Activated CD8-positive, alpha-beta memory T cell treated with anti-CD3 and anti-CD28 coated beads, Interleukin-2, amount 10 ng/mL, durations not matched to agents 7 days and 5 days (primary cell): ENCODE measurements around the gene PAX2. TPM values are rescaled to one million over a fixed set of nuclear protein-coding genes. Genes with fewer than 3 reads are reported as not detected.
A peak's percentile ranks its signal among the peaks of the same experiment; 100 is the strongest.

Source experiments
- ATAC-seq: fragments of 150-1000 bp; cut with Tn5 transposase; one replicate; pipeline ENCODE4 v1.10.0; 2021; ENCODE audit warnings: moderate library complexity
- CTCF ChIA-PET: fragments of 350-600 bp; sonication (Branson Sonifier 250); formaldehyde crosslinking; loops from one replicate; lab custom pipeline; 2021; ENCODE audit warnings: antibody characterized with exemption; lab: Charles Lee
- DNase-seq: peaks from one replicate; pipeline ENCODE4 v3.0.0-alpha.2; 2020
- H3K27ac Mint-ChIP-seq: one replicate; pipeline ENCODE4 v1.8.0; 2021; ENCODE audit warnings: mild to moderate bottlenecking, mixed read lengths
- H3K27me3 Mint-ChIP-seq: one replicate; pipeline ENCODE4 v1.8.0; 2021; ENCODE audit warnings: mixed read lengths
- H3K36me3 Mint-ChIP-seq: one replicate; pipeline ENCODE4 v1.8.0; 2021; ENCODE audit warnings: mild to moderate bottlenecking, mixed read lengths
- H3K4me1 Mint-ChIP-seq: one replicate; pipeline ENCODE4 v1.8.0; 2021; ENCODE audit warnings: mixed read lengths
- H3K4me3 Mint-ChIP-seq: one replicate; pipeline ENCODE4 v1.8.0; 2021; ENCODE audit warnings: mild to moderate bottlenecking, moderate library complexity, mixed read lengths
- H3K9me3 Mint-ChIP-seq: one replicate; pipeline ENCODE4 v1.8.0; 2022; ENCODE audit warnings: low read depth, mixed read lengths
- total RNA-seq, 2 experiments: library from RNA; stranded (reverse); gene quantifications; one replicate each; pipeline ENCODE4 v1.2.3, GENCODE V29; 2021

The PAX2 gene
- total RNA-seq, 2 experiments from 2014 or later: not detected

GRCh38 chr10:100714566-100714950 lies 30.8 kb upstream of the PAX2 start:
- CTCF ChIA-PET: no interaction called here
- no peak for ATAC-seq
- H3K4me3 Mint-ChIP-seq: no peak overlapping the region

GRCh38 chr10:100715101-100715444 lies 30.3 kb upstream of the PAX2 start:
- ATAC-seq (no peak), DNase-seq (no peak)
- H3K4me3 Mint-ChIP-seq: no peak overlapping the region
- H3K27ac Mint-ChIP-seq: no peak overlapping the region
- CTCF ChIA-PET: interaction anchor here (1.5 kb wide), 1 partner anchor 14 kb away, joined by 4 read pairs; no protein-coding TSS in a partner anchor
- H3K36me3 Mint-ChIP-seq: peaks cover 2% of the 10 kb centered on the region
- H3K9me3 Mint-ChIP-seq: no peaks in the 10 kb centered on the region
- peaks cover 3% of the 10 kb centered on the region for H3K4me1 Mint-ChIP-seq
- peaks cover 86% of the 10 kb centered on the region for H3K27me3 Mint-ChIP-seq

More at GRCh38 chr10:100714566-100714950, 30.8 kb upstream of the PAX2 start:
- DNase-seq: no peak
- no peak overlapping the region for H3K27ac Mint-ChIP-seq
- peaks cover 2% of the 10 kb centered on the region for H3K36me3 Mint-ChIP-seq
- H3K9me3 Mint-ChIP-seq: no peaks in the 10 kb centered on the region
- peaks cover 86% of the 10 kb centered on the region for H3K27me3 Mint-ChIP-seq
- H3K4me1 Mint-ChIP-seq: peaks cover 3% of the 10 kb centered on the region

- Mint-ChIP-seq H3K27ac (no peak overlapping the region), H3K9me3 (no peaks in the 10 kb centered on the region), H3K36me3 (peaks cover 2% of the 10 kb centered on the region), H3K4me3 (no peak overlapping the region), H3K4me1 (peaks cover 3% of the 10 kb centered on the region), H3K27me3 (peaks cover 87% of the 10 kb centered on the region)
- CTCF ChIA-PET: interaction anchor here (1.5 kb wide), 1 partner anchor 13 kb away, joined by 4 read pairs; no protein-coding TSS in a partner anchor
- ATAC-seq (no peak), DNase-seq (no peak)
Observed at GRCh38 chr10:100715445-100716385, 29.7 kb upstream of the PAX2 start.

GRCh38 chr10:100717166-100717565 lies 28.2 kb upstream of the PAX2 start:
- Mint-ChIP-seq H3K27me3 (peaks cover 85% of the 10 kb centered on the region), H3K36me3 (peaks cover 2% of the 10 kb centered on the region), H3K9me3 (no peaks in the 10 kb centered on the region), H3K4me1 (peaks cover 3% of the 10 kb centered on the region), H3K4me3 (no peak overlapping the region), H3K27ac (no peak overlapping the region)
- no peak for ATAC-seq
- DNase-seq: no peak
- CTCF ChIA-PET: interaction anchor here (1.0 kb wide), 1 partner anchor 27 kb away, joined by 5 read pairs; no protein-coding TSS in a partner anchor

- no peak overlapping the region for H3K27ac Mint-ChIP-seq
- H3K4me1 Mint-ChIP-seq: peaks cover 3% of the 10 kb centered on the region
- CTCF ChIA-PET: no interaction called here
- ATAC-seq (no peak), DNase-seq (no peak)
- peaks cover 83% of the 10 kb centered on the region for H3K27me3 Mint-ChIP-seq
- no peaks in the 10 kb centered on the region for H3K9me3 Mint-ChIP-seq
- no peak overlapping the region for H3K4me3 Mint-ChIP-seq
- peaks cover 2% of the 10 kb centered on the region for H3K36me3 Mint-ChIP-seq
Observed at GRCh38 chr10:100718197-100718742, 27.1 kb upstream of the PAX2 start.

GRCh38 chr10:100723180-100723579 lies 22.2 kb upstream of the PAX2 start:
- DNase-seq: no peak
- peaks cover 1% of the 10 kb centered on the region for H3K4me1 Mint-ChIP-seq
- no peak overlapping the region for H3K27ac Mint-ChIP-seq
- H3K36me3 Mint-ChIP-seq: no peaks in the 10 kb centered on the region
- no peak overlapping the region for H3K4me3 Mint-ChIP-seq
- H3K27me3 Mint-ChIP-seq: peaks cover 86% of the 10 kb centered on the region
- H3K9me3 Mint-ChIP-seq: no peaks in the 10 kb centered on the region
- ATAC-seq: no peak
- CTCF ChIA-PET: interaction anchor here (0.9 kb wide), 1 partner anchor 20 kb away, joined by 4 read pairs; no protein-coding TSS in a partner anchor

- peaks cover 6% of the 10 kb centered on the region for H3K4me1 Mint-ChIP-seq
- ATAC-seq: no peak
- CTCF ChIA-PET: interaction anchor here (0.9 kb wide), 1 partner anchor 20 kb away, joined by 4 read pairs; no protein-coding TSS in a partner anchor
- H3K9me3 Mint-ChIP-seq: no peaks in the 10 kb centered on the region
- H3K27me3 Mint-ChIP-seq: peaks cover 86% of the 10 kb centered on the region
- no peak for DNase-seq
- H3K36me3 Mint-ChIP-seq: no peaks in the 10 kb centered on the region
- no peak overlapping the region for H3K27ac Mint-ChIP-seq
- H3K4me3 Mint-ChIP-seq: no peak overlapping the region
Observed at GRCh38 chr10:100723770-100724530, 21.4 kb upstream of the PAX2 start.

GRCh38 chr10:100724531-100725027 lies 20.8 kb upstream of the PAX2 start:
- peaks cover 86% of the 10 kb centered on the region for H3K27me3 Mint-ChIP-seq
- H3K9me3 Mint-ChIP-seq: no peaks in the 10 kb centered on the region
- H3K36me3 Mint-ChIP-seq: no peaks in the 10 kb centered on the region
- H3K4me3 Mint-ChIP-seq: no peak overlapping the region
- H3K4me1 Mint-ChIP-seq: peaks cover 8% of the 10 kb centered on the region
- no peak for DNase-seq
- ATAC-seq: no peak
- CTCF ChIA-PET: no interaction called here
- no peak overlapping the region for H3K27ac Mint-ChIP-seq

- Mint-ChIP-seq H3K27ac (no peak overlapping the region), H3K36me3 (peaks cover under 1% of the 10 kb centered on the region)
- DNase-seq: no peak
Observed at GRCh38 chr10:100725071-100725471, 20.3 kb upstream of the PAX2 start.

GRCh38 chr10:100725869-100726426 lies 19.4 kb upstream of the PAX2 start:
- peaks cover 3% of the 10 kb centered on the region for H3K36me3 Mint-ChIP-seq
- peaks cover 88% of the 10 kb centered on the region for H3K27me3 Mint-ChIP-seq
- no peaks in the 10 kb centered on the region for H3K9me3 Mint-ChIP-seq
- H3K4me1 Mint-ChIP-seq: peaks cover 14% of the 10 kb centered on the region
- no peak for DNase-seq
- no peak overlapping the region for H3K27ac Mint-ChIP-seq
- no peak overlapping the region for H3K4me3 Mint-ChIP-seq
- no peak for ATAC-seq
- CTCF ChIA-PET: interaction anchor here (1.1 kb wide), 1 partner anchor 18 kb away, joined by 4 read pairs; no protein-coding TSS in a partner anchor

More at GRCh38 chr10:100725071-100725471, 20.3 kb upstream of the PAX2 start:
- CTCF ChIA-PET: interaction anchor here (1.1 kb wide), 1 partner anchor 18 kb away, joined by 4 read pairs; no protein-coding TSS in a partner anchor
- Mint-ChIP-seq H3K9me3 (no peaks in the 10 kb centered on the region), H3K27me3 (peaks cover 86% of the 10 kb centered on the region), H3K4me3 (no peak overlapping the region), H3K4me1 (peaks cover 9% of the 10 kb centered on the region)
- no peak for ATAC-seq

GRCh38 chr10:100727808-100728207 lies 17.6 kb upstream of the PAX2 start:
- H3K4me1 Mint-ChIP-seq: peaks cover 22% of the 10 kb centered on the region
- no peak for ATAC-seq
- H3K9me3 Mint-ChIP-seq: no peaks in the 10 kb centered on the region
- peaks cover 92% of the 10 kb centered on the region for H3K27me3 Mint-ChIP-seq
- DNase-seq: no peak
- H3K36me3 Mint-ChIP-seq: peaks cover 3% of the 10 kb centered on the region
- CTCF ChIA-PET: interaction anchor here (1.1 kb wide), 2 partner anchors 10 to 164 kb away, joined by 3 read pairs; no protein-coding TSS in a partner anchor
- H3K4me3 Mint-ChIP-seq: no peak overlapping the region
- no peak overlapping the region for H3K27ac Mint-ChIP-seq

- peaks cover 93% of the 10 kb centered on the region for H3K27me3 Mint-ChIP-seq
- H3K36me3 Mint-ChIP-seq: peaks cover 3% of the 10 kb centered on the region
- CTCF ChIA-PET: interaction anchor here (0.7 to 1.1 kb wide), 5 partner anchors 9 to 165 kb away, joined by 3 to 4 read pairs (median 3); no protein-coding TSS in a partner anchor
- H3K4me3 Mint-ChIP-seq: no peak overlapping the region
- ATAC-seq (peak; percentile 77), DNase-seq (peak; percentile 63)
- no peaks in the 10 kb centered on the region for H3K9me3 Mint-ChIP-seq
- peaks cover 29% of the 10 kb centered on the region for H3K4me1 Mint-ChIP-seq
- no peak overlapping the region for H3K27ac Mint-ChIP-seq
Observed at GRCh38 chr10:100728928-100729861, 16.2 kb upstream of the PAX2 start.
